GM21723 (cell line): ENCODE measurements around the gene CERCAM.

Experiments
- ATAC-seq: cut with Tn5 transposase; IDR thresholded peaks from one replicate; pipeline ENCODE4 v1.9.1; 2021; ENCODE audit warnings: mild to moderate bottlenecking, moderate library complexity; ENCODE audit not compliant: unreplicated experiment

The CERCAM gene, protein sequence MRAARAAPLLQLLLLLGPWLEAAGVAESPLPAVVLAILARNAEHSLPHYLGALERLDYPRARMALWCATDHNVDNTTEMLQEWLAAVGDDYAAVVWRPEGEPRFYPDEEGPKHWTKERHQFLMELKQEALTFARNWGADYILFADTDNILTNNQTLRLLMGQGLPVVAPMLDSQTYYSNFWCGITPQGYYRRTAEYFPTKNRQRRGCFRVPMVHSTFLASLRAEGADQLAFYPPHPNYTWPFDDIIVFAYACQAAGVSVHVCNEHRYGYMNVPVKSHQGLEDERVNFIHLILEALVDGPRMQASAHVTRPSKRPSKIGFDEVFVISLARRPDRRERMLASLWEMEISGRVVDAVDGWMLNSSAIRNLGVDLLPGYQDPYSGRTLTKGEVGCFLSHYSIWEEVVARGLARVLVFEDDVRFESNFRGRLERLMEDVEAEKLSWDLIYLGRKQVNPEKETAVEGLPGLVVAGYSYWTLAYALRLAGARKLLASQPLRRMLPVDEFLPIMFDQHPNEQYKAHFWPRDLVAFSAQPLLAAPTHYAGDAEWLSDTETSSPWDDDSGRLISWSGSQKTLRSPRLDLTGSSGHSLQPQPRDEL

DNA sequence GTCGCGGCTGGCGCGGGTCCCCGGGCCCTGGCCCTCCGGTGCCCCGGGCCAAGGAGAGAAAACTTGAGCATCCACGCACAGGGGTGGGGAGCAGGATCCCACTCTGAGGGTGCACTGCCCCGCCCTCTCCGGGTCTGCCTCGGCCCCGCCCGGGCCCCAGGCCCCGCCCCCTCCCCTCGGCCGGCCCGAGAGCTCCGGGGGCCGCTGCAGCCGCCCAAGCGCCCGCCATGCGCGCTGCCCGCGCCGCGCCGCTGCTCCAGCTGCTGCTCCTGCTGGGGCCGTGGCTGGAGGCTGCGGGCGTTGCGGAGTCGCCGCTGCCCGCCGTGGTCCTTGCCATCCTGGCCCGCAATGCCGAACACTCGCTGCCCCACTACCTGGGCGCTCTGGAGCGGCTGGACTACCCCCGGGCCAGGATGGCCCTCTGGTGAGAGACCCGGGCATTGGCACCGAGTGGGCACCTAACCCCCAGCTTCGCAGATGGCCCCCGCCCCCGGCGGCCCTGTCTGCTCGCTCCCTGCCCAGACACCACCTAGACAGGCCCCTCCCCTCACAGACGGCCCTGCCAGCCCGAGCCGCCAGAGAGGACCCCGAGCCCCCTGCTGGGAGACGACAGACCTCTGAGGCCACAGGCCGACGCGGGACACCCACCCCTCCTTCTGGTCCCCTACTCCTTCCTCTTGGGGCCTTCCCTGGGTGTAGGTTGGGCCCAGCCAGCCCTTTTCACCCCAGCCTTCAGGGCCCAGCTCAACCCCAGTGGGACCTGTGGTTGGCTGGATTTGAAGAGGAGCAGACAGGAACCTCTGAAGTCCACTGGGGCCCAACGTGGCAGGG, at the start of gene CERCAM:
CERCAM (plus strand) TSS at position 207 of the 831 bp plus-strand sequence; CDS start at position 228, 21 bp downstream.
- peak; percentile 74 for ATAC-seq

DNA sequence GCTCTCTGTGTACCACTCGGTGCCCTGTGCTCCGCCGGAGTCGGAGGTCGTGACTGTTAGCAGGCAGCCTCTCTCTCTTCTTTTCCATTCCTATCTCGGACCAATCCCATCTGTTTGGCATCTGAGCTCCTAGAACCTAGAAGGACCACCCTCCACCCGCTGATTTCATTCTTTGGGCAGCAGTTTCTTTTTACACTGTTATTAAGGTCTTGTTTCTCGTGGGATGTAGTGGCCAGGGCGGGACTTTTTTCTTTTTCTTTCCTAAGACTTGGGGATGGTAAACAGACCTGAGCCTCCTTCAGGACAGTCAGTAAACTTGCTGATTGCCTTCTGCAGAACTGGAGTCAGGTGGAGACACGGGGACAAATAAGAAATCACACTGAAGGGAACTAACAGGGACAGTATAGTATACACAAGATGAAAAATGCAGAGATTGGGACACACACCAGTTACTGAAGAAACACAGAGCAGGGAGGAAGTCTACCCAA, 49.0 kb upstream of the CERCAM start:
- no peak for ATAC-seq

DNA sequence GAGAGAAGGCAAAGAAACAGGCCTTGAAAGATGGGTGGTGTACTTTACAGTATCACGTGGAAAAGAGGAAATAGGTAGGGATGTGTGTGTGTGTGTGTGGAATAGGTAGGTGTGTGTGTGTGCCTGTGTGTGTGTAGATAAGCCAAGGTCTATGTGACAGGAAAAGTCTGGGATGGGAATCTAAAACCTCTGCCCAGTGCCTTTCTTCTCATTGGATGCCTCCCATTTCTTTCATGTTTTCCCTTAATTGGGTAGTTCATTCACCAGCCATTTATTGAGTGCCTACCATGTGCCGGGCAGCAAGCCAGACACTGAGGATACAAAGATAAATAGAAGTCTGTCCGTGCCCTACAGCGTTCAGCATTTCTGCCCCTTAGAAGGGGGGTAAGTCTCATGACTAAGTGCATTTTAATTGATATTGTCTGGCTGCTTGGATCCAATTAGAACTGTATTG, 48.4 kb upstream of the CERCAM start:
- no peak for ATAC-seq

DNA sequence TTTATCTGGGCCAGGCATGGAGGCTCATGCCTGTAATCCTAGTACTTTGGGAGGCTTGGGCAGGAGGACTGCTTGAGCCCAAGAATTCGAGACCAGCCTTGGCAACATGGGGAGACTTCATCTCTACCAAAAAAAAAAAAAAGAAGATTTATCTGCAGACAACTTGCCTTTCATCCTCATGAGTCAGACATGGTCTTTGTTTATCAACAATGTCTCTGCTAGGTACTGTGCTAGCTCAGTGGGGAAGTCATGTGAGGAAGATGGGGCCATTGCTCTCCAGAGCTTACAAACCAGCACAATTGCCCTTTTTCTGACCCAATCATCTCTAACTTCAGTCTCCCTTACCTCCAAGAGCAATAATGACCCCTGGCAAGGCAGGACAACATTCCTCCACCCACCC, 47.9 kb upstream of the CERCAM start:
- ATAC-seq, result no peak

DNA sequence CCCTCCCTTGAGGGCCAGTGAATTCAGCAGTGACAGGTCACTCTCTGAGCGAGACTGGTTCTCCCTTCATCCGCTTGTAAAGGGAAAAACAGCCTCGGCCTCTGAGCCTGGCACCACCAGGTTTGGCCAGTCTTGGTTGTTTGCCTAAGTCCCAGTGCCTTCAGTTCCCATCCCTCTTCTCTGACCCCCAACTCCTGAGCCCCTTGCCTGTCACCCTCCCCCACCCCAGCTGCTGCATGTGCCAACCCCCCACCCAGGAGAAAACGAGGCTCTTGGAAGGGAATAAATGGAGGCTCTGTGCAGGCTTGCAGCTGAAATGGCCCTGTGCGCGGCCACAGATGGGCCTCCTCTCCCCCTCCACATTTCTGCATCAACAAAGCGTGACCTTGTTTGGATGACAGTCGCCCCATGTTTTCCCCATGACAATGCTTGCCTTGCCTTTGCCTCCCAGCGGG, 46.4 kb upstream of the CERCAM start:
- ATAC-seq, result no peak

DNA sequence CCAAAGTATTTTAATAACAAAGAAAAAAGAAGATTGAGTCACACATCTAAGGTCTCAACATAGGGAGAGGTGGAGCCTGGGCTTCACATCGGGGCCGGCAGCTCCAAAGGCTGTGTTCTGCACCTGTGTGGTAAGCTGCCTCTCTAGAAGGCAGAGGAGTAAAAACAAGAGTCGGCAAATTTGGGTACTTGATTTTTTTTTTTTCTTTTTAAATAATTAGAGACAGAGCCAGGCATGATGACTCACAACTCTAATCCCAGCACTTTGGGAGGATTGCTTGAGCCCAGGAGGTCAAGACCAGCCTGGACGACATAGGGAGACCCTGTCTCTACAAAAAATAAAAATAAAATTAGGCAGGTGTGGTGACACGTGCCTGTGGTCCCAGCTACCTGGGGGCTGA, 44.8 kb upstream of the CERCAM start:
- ATAC-seq, result no peak

DNA sequence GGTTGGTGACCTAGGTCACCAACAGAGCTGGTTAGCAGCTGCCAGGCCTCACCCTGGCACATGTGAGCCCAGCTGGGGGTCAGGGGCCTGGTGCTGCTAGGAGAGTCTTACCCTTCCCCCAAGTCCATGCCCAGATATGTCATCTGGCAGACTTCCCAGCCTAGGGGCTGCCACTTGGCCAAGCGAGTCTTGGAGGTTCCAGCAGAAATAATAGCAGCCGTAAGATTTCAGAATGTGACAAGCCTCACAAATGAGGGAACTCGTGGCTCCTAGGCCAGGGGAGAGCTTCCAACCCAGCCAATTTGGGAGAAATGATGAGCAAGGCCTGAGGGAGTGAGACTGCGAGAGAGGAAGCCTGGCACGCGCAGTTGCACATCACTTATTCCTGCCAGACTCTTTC, 38.4 kb upstream of the CERCAM start:
- ATAC-seq, result no peak

DNA sequence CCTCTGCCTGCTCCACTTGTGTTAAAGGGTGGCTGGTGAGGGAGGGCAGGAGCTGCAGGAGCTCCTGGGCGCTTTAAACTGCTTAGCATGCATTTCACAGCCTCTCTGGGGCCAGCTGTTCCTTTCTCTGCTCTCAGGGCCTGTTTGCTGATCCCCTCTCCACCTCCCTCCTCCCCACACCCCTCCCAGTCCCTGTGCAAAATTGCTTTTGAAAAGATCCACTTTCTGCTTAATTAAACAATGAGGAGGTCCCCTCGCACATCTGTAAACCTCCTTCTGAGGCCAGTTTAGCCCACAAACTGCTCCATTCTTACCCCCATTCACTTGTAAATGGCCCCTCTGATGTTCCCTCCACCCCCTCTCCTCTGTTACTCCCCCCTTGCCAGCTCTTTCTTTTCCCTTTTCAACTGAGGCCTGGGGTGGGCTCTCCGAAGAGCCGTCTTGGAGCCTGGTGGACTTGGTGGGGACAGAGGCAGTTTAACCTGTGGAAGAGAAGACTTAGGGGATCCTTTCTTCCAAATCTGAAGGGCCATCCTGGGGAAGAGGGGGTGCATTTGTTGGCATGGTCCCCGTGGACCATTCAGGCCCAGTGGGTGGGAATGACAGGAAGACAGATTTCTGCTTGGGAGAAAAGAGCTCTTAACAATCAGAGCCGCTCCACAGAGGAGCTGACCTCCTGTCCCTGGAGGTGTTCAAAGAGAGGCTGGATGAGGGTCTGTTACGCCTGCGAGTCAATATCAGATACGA, 37.5 kb upstream of the CERCAM start:
- no peak for ATAC-seq

DNA sequence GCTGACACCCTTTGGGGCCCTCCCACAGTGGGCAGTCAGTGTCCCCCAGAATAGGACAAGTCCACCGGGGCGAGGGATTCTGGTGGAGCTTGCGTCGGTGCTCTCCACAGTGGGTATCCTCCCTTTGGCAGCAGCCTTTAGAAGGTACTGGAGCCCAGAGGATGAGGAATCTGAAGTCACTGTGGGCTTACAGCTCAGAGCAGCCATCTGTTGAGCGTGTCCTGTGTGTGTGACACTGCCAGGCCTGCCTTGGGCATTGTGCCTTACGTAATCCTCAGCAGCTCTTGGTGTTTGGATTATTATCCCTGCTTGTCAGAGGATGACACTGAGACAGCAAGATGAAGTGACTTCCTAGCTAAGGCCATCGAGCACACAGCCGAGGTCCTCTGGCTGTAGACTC, 36.9 kb upstream of the CERCAM start:
- ATAC-seq, result no peak

DNA sequence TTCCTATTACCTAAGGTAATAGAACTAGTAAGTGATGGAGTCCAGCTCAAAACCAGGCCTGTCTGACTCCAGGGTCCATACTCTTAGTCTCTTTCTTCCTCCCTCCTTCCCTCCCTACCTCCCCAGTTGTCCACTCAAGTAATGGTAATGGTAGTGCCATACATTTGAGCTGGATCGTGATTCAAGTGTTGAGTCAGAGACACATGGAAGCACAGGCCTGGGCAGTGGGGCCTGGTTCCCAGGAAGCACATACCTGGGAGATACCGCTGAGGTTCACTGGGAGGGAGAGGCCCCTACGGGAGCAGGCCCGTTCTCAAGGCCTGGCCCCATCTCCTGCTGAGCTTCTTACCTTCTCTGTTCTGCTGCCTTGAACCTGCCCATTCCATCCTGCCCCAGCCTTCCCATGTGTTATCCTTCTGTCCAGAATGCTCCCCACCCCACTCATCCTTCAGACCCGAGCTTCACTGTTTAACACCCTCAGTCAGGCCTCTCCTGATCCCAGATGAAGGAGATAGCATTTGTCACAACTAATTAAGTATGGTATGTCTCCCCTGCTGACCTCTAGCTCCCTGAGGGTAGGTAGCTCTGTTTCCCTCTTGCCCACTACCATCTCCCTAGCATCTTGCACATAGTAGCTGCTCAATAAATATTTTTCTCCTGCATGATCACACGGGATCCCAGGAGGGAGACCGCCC, 35.7 kb upstream of the CERCAM start:
- ATAC-seq, result no peak

DNA sequence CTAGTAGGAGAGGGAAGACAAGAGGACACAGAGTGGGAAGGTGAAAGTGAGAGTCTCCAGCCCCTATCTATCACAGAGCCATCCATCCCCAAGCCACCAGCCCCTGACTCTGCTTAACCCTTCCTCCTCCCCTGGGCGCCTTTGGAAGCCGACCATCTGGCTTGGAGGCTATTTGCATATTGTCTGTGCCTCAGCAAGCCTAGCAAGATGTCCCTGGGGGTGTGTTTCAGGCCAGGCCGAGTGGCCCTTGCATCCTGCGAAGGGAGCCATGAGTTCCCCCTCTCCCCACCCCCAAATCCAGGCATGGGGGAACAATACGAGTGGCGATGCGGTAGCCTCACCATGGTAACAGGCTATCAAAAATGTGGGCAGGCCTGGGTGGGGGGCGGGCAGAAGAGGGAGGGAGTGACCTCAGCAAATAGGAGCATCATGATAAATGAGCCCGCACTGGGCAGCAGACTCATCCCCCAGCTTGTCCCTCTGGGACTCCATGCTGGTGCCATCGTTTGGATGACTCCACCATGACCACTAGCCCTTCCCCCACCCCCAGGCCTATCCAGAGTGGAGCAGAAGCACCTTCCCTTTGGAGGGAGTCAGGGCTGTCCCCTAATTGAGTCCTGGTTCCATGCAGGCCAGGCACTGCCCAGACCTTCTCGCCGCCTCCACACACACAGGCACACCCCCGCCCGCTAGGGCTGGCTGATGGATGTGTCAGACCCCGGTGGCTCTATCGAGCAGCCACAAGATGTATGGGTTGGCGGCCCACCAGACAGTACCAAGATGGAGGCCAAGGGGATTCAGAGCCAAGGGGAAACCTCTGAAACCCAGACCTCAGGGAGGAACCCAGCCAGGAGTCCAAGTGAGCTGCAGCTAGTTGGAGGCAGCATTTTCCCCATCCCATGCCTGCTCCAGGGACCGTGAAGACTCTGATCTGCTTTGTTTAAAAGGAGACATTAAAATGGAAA, 34.9 kb upstream of the CERCAM start:
- ATAC-seq, result no peak

DNA sequence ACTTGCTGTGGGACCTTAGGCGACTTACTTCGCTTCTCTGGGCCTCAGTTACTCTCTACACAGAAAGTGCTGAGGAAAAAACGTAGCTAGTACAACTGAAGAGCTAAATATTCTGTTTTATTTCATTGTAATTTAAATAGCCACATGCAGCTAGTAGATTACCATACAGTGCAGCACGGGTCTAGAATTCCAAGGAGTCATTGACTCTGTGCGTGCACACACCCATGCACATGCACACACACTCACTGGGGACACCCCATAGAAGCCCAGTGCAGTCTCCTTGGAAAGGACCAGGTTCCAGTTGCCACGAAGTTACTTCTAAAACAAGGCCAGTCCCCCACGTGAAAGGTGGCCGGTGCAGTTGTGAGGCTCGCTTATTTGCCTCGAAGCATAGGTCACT, 32.5 kb upstream of the CERCAM start:
- no peak for ATAC-seq

DNA sequence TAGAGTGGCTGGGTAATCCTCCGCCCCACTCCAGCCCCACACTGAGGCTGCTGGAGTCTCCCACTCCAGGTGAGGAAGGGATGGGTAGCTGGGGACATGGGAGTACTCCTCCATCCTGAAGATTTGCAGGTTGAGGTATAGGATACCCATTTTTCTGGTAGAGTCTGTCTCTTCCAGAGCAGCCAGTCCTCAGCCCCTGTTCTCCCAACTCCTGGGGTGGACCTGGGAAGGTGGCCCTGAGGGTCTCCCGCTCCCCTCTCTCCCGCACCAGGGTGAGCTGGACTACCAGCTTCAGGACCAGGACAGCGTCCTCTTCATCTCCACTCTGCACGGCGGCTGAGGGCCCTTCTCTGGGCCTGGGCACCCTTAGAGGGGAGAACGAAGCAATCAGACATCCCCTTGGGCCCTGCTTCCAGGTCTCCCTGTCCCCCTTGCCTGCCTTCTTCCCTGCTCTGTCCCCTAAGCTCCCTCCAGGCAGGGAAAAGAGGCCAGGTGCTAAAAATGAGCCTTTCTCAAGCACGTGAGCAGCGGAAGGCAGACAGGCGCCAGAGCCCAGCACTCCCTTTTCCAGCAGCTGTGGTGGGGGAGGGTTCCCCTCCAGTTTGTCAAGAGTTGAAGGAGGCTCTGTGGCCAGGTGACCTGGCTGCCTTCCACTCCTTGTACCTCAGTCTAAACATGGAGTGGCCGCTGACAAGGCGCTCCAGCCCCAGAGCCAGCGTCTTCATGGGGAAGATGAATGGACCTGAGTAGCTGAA, 31.1 kb upstream of the CERCAM start:
- ATAC-seq, result no peak

DNA sequence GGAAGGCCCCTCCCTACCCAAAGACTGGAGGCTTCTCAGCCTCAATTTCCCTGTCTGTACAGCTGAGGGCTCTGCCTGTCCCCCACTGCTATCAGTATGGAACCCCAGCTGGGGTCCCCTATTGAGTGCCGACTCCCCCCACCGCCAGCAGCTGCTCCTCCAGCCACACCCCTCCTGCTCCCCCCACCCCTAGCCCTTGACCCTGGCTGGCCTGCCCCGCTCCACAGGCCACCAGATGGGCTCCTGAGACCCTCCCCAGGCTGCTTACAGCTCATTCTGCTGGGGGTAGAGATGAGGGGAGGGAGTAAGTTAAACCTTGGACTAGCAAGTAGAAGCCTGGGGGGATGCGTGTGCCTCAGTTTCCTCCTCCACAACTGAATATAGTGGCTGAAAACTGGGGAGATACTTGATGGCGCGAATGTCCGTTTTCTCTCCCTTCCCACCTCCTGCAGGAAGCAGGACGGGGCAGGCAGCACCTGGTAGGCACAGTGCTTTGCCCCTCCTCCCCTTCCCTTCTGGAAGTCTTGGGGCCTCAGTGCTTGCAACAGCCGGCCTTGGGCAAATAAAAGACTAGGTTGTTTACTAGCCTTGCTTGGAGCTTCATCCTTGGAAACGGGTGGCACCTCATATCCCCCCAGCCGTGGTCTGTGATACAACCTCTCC, 30.4 kb upstream of the CERCAM start:
- no peak for ATAC-seq

DNA sequence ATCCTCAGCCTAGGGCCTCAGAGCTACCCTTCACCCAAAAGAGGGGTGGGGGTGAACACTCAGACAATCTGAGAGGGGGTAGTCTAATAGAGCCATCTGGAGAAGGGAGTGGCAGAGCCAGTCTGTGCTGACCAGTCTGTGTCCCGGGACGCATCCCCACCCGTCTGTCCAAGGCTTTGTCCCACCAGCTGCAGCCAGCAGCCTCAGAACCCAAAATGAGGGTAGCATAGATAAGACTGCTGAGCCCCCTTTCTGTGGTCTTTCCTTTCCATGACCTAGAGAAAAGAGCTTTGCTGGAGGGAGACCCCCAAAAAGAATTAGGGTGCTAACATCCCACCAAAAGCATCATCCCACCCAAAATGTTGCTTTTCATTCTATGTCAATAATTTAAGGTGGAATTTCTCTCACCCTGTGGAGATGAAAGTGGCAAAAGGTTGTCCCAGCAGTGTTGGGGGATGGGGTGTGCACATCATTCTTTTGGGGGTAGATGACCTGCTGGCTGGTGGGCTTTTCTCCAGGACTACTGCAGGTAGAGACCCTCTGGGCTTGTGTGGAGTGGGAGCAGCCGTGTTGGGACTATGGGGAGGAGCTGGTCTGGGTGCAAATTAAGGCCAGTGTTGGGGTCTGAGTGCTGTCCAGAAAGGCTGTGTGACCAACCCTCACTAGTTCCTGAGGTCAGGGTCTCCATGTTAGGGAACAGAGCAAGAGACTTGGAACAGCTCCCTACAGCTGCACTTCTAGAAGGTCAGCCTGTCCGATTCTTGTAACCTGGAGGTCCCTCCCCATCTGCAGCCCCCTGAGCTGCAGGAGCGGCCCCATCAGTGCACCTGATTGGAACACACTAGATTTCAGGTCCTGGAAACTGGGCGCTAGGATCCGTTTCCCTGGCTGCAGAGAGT, 29.6 kb upstream of the CERCAM start:
- no peak for ATAC-seq

DNA sequence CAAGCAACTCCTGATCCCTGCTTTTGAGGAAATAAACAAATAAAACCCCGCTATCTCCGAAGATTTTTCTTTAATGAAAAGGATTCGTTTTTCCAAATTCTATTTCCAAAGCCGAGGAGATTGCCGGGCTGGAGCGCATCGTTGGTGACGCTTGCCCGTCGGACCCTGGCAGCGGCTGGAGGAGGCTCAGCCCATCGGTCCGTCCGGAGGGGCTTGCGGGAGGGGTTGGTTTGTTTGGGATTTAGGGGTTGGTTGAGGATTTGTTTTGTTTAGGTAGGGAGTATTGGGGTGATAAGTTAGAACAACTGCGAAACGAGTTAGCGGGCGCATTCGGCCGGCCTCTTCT, 28.7 kb upstream of the CERCAM start:
- no peak for ATAC-seq
